Measurements from ENCODE around the gene GRIA3. TPM values are rescaled to one million over a fixed set of nuclear protein-coding genes. Genes with fewer than 3 reads are reported as not detected.

GRIA3 gene
- total RNA-seq, 1 donor from 2014 or later = 12.4 TPM

- no peak for TF ChIP-seq CTCF (conservative IDR thresholded peaks at IDR 0.05)
- Mint-ChIP-seq H3K9me3 (no peaks in the 10 kb centered on the region), H3K27ac (no peak overlapping the region), H3K4me3 (no peak overlapping the region), H3K27me3 (no peaks in the 10 kb centered on the region), H3K4me1 (ENCODE audit: unreplicated experiment) (no peaks in the 10 kb centered on the region), H3K36me3 (no peaks in the 10 kb centered on the region)
- no peak for DNase-seq (ENCODE audit: extremely low spot score, unreplicated experiment)
Observed at GRCh38 chrX:123468481-123468880, 284.4 kb downstream of the GRIA3 start.

- no peak for DNase-seq (ENCODE audit: extremely low spot score, unreplicated experiment)
- Mint-ChIP-seq H3K9me3 (no peaks in the 10 kb centered on the region), H3K36me3 (no peaks in the 10 kb centered on the region), H3K27me3 (no peaks in the 10 kb centered on the region), H3K4me3 (no peak overlapping the region), H3K4me1 (ENCODE audit: unreplicated experiment) (no peaks in the 10 kb centered on the region), H3K27ac (no peak overlapping the region)
- no peak for TF ChIP-seq CTCF (conservative IDR thresholded peaks at IDR 0.05)
Observed at GRCh38 chrX:123475068-123475724, 291.1 kb downstream of the GRIA3 start.

- no peak overlapping the region for H3K4me3 Mint-ChIP-seq
- no peaks in the 10 kb centered on the region for H3K4me1 Mint-ChIP-seq (ENCODE audit: unreplicated experiment)
- TF ChIP-seq CTCF (conservative IDR thresholded peaks at IDR 0.05) = no peak
- no peaks in the 10 kb centered on the region for H3K9me3 Mint-ChIP-seq
- H3K27me3 Mint-ChIP-seq = no peaks in the 10 kb centered on the region
- H3K36me3 Mint-ChIP-seq = no peaks in the 10 kb centered on the region
- no peak overlapping the region for H3K27ac Mint-ChIP-seq
- DNase-seq (ENCODE audit: extremely low spot score, unreplicated experiment) = no peak
Observed at GRCh38 chrX:123476611-123477219, 292.6 kb downstream of the GRIA3 start.

GRCh38 chrX:123477673-123478072, 293.6 kb downstream of the GRIA3 start:
- no peaks in the 10 kb centered on the region for H3K27me3 Mint-ChIP-seq
- no peaks in the 10 kb centered on the region for H3K9me3 Mint-ChIP-seq
- no peak for TF ChIP-seq CTCF (conservative IDR thresholded peaks at IDR 0.05)
- H3K27ac Mint-ChIP-seq = no peak overlapping the region
- no peaks in the 10 kb centered on the region for H3K36me3 Mint-ChIP-seq
- no peak for DNase-seq (ENCODE audit: extremely low spot score, unreplicated experiment)
- H3K4me3 Mint-ChIP-seq = no peak overlapping the region
- no peaks in the 10 kb centered on the region for H3K4me1 Mint-ChIP-seq (ENCODE audit: unreplicated experiment)

GRCh38 chrX:123481913-123482851, 298.1 kb downstream of the GRIA3 start:
- H3K27ac Mint-ChIP-seq = no peak overlapping the region
- H3K9me3 Mint-ChIP-seq = no peaks in the 10 kb centered on the region
- no peak for DNase-seq (ENCODE audit: extremely low spot score, unreplicated experiment)
- H3K4me3 Mint-ChIP-seq = no peak overlapping the region
- H3K4me1 Mint-ChIP-seq (ENCODE audit: unreplicated experiment) = no peaks in the 10 kb centered on the region
- no peaks in the 10 kb centered on the region for H3K27me3 Mint-ChIP-seq
- TF ChIP-seq CTCF (conservative IDR thresholded peaks at IDR 0.05) = peak; percentile 37
- no peaks in the 10 kb centered on the region for H3K36me3 Mint-ChIP-seq
